NOMO-1 (cell line): ENCODE data around the gene HEG1.

ENCODE experiments used
- DNase-seq, 2 experiments: peaks; one replicate each; lab custom pipeline; 2025; ENCODE audit not compliant: unreplicated experiment in 2 of 2; lab: John Stamatoyannopoulos, UW

The HEG1 gene

DNA sequence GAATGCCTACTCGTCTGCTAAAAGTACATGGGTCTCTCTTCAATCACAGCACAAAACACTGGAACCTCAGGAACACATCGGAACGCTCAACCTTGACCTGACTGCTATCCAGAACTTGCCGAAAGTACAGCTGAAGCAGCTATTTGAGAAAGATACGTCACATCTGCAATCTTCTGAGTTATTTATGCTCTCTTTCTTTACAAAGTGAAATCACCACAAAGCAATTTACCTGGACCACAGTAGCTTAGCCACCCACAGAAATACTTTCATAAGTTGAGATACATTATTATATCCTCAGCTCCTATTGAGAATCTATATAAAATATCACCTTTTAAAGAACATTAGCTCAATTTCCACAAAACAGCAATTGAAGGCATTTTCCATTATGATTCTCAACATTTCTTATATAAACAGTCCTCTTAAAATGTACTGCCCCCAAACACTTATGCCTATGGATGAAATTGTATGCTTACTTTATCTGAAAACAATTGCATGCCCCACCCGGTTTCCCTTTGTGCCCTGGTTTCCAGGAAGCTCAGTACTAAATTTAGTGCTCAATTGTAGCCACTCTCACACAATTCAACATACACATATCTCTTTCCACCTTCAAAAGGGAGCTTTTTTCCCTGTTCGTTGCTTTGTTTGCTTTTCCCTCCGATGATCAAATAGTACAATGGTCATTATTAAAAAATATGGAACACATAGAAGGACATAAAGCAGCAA is 31.8 kb downstream of the HEG1 start:
- no peak for DNase-seq

DNA sequence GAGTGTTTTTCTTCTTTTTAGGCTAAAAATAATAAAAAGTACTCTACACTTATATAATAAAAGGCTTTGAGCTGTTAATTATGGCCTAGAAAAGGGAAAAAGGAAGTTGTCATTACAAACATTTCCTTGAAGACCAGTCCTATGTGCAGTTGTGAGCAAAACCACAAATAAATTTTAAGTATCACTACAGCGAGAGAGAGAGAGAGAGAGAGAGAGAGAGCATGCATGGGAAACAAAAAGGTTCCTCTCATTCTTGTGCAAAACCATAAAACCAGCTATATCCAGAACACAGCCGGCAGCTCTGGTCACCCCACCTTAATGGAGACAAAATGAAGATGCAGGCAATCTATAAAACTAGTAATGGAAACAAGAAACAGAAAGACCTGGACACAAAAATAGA is 33.6 kb downstream of the HEG1 start:
- peak; percentile 46 to 83 for DNase-seq

DNA sequence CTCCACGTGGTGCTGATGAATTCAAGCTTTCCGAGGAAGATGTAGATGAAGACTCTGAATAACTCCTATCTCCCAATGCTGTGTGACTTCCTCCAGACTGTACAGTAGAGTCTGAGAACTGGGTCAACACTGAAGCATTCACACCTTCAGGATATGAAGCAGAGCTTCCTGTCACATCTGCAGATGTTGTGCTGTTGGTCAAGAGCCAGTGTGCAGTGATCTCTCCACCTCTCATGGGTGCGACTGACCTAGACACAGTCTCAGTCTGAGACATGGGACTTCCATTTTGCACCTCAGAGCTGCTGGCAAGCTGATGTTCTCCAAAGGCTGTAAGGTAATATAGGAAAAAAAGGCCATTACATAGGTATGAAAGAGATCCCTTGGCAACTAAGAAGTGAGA is 36.5 kb downstream of the HEG1 start:
- no peak for DNase-seq

DNA sequence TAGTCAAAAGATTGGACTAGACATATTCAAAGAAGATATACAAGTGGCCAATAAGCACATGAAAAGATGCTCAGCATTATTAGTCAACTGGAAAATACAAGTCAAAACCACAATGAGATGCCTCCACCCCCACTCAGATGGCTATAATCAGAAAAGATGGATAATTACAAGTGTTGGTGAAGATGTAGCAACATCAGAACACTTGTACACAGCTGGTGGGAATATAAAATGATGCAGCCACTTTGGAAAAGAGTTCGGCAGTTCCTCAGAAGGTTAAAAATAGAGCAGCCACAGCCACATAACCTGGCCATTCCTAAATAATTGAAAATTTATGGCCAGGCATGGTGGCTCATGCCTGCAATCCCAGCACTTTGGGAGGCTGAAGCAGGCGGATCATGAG is 38.4 kb downstream of the HEG1 start:
- no peak for DNase-seq

DNA sequence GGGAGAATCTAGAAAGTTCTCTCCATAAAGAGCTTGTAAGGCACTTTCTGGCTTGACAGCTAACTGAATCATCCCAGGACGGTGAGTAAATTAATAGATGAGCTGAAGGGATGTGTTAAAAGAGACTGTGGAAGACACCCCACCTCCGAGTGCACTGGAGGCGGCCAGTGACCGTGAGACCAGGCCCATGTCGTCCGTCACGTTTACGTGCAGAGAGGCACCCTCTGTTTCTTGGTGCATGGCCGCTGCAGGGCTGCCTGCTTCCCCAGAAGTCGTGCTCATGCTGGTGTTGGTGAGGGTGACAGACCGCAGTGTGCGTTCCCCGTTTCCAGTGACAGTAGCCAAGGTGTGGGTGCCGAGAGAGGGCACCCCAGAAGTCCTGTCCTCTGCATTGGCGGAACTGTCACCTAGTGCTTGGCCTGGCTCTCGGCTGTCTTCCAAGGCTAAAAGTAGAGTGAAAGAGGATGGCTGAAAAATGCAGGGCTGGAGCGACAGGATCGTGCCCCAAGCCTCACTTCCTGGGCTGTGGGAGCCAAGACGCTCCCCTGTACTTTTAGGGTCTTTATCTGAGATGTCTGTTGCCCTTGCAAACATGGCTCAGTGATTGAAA is 41.1 kb downstream of the HEG1 start:
- DNase-seq = no peak

DNA sequence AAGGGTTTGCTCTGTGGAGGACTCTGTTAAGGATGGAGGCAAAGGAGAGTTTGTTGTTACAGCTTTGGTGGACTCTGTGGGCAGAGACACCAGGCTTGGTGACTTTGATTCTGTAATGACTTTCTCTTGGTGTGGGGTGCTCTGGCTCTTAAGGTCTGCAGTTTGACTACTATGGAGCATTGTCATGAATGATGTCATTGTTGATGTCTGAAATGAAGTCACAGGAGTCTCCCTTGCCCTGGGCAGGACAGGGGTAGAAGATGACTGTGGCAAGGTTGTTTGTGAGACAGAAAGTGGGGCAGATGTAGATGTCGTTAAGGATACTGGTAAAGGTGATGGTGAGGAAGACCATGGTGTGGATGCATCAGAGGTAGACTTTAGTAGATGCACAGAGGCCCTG is 42.7 kb downstream of the HEG1 start:
- no peak for DNase-seq

DNA sequence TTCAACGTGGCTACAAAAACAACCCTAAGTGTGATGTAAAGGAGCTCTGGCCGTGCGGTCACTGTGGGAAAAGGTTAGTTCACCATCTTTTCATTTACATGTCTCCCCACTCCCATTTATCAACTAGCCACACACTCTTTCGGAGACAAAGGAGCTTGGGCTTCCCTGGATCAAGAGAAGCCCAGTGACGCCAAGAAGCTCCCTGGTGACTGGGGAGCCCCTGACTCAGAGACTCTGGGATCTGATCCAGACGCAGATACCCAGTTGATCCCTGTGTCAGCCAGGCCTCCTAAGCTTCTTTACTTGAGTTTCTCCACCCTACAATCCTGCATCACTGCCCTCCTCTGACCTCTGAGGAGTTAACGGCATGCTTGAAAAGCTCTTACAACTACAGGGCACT is 43.9 kb downstream of the HEG1 start:
- DNase-seq = no peak

DNA sequence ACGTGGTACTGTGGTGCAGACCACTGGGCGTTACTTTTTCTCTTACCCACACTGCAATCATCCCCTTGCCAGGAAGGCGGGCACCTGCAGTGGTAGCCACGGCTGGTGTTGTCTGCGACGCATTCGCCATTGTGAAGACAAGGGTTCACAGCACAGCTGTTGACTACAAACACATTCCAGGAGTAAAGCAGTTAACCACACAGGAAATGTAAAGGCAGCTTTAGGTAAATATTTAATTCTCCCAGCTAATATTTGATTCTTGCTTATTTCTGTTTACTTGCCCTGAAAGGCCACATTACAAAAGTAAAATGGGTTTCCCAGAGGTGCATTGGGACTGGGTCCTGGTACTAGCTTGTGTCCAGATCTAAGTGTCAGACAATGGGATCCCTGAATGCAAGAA is 45.4 kb downstream of the HEG1 start:
- no peak for DNase-seq

DNA sequence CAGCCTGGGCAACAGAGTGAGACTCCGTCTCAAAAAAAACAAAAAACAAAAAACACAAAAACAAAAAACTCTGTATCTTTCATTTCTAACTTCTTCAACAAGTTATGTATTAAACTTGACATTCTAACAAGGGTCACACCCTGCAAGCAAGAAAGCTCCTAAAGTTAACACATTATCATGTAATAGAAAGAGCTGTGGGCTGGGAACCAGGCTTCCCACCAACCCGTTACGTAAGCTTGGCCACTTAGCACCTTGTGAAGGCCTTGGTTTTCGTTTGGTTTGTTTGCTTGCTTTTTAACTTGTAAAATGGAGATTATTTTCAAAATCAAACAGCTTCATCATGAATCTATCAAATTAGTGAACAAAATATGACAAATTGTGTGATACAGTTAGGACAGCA is 47.0 kb downstream of the HEG1 start:
- no peak for DNase-seq

DNA sequence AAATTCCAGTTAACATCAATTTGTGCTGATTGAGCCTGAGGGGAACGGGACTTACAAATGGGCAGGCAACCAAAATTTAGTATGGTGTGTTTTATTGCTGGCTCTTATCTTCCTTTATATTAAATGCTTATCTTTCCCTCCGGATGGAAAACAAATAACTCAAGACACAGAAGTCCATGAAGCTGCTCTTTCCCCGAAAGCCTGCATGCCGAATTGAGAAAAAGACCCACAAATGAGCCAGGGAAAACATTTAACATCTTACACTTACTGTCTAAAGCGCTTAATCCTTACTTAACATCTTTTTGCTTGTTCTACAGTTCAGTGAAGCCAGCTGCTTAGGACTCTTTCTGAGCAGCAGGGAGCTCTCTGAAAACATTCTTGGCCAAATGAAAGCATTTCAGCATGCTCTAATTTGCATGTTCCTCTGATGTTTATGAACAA is 49.5 kb downstream of the HEG1 start:
- DNase-seq = no peak

DNA sequence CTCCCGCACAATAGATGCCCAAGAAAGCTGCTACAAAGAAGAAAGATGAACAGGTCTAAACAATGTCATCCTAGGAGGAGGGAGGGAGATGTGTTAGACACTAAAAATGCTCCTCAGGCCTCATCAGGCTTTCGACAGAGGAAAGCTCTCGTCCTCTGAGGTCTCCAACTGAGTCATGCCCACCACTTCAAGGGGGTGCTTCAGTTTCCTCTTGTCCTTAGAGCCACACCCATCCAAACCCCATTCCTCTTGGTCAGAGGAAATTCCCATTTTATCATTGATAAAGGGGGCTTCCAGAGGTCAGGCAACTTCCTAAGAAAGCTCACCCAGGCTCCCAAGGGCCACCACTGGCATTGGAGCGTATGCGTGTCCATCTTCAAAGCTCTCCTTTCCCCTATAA is 50.1 kb downstream of the HEG1 start:
- DNase-seq = no peak

DNA sequence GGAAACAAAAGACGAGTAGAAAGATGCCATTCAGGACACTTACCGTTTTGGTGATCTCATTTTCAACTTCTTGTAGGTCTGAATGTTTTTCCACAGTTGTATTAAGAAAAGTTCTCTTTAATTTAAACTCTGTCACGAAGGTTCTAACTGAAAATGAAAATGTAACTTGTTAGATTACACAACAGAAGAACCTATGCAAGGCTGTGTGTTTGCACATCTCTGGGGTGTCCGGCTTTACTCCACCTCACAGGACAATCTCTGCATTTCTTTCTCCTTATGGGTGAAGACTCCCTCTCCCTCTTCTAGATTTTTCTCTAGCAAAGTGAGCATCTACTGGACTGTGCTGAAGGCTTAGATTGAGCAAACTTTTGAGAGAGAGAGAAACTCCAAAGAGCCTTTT is 50.6 kb downstream of the HEG1 start:
- DNase-seq = no peak

DNA sequence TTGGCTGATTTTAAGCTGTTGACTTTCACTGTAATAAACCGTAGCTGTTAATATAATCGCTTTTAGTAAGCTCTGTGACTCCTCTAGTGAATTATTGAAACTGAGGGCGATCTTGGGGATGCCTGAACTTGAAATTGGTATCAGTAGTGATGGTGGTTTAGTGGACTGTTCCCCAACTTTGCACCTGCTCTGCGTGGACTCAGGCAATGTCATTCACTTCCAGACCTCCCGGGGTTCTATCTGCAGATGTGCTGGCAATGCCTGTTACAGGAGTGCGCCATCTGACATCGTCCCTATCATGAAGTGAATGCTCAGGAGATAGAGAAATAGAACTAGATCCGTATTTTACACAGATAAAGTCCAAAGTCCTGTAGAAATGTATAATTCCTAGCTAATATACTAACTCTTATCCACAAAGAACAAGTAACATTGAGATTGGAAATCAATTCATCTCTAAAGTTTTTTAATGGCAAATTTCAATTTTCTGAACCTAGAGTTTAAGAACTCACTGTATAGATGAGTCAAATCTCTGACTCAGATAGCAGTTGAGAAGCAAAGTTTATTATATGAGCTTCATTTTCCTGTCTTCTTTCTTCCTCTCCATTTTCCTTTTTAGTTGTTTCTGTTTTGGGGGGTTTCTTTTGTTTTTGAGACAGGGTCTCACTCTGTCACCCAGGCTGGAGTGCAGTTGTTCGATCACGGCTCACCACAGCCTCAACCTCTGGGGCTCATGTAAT is 51.8 kb downstream of the HEG1 start:
- DNase-seq = no peak

DNA sequence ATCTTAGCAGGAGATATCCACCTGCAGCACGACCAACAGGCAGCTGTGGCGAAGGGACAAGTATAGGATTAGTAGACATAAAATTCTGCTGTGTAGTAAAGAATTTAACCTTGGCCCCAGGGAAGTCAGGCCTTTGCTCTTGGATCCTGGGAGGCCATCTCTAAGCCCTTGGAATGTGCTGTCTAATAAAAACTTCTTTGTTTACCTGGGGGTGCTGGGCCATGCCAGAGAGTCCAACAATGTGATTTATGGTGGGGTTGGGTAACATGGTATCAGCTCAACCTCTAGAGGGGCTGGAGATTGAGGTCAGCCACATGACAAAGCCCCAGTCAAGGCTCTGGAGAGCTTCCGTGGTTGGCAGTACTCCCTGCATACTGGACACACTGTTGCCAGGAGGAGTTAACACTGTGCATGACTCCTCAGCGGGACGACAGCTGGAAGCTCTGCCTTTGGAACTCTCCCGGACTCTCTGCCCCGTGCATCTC is 52.4 kb downstream of the HEG1 start:
- no peak for DNase-seq

DNA sequence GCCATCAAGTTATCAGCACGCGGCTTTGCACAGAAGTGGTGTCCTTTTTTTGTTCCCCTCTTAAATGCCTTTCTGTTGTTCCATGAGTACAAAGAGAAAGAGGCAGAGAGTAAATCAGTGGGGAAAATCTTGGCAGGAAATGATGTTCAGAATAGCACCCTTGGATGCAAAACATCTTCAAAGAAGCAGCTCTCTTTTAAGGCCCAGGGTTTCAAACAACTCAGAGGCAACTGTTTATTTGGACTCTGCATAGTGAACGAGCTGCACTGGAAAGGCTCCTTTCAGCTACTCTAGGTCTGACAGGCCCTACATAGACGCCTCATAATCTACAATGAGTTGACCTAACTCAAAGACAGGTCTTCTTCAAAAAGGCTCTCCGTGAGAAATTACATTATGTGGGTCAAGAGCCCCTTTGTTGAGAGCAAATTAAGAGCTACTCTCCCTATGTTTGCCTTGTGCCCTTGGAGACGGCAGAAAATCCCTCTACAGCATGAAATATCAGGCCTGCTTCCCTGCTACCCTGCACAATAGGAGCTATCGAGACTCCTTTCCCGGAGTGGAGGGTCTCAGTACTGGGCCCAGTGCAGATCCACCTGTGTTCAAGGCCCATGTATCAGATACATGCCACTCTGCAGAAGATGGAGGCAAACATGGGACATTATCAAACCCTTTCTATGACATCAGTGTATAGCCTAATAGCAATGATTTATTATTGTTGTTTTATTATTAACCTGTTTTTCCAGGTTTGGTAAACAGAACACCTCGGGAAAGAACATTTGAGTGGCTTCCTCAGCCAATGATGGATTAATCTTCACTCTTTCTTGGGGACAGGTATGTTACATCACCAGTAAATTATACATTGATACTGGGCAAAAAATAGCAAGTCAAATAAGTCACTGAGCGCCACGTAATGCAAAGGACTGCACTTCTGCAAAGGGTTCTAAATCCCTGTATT is 53.1 kb downstream of the HEG1 start:
- no peak for DNase-seq

DNA sequence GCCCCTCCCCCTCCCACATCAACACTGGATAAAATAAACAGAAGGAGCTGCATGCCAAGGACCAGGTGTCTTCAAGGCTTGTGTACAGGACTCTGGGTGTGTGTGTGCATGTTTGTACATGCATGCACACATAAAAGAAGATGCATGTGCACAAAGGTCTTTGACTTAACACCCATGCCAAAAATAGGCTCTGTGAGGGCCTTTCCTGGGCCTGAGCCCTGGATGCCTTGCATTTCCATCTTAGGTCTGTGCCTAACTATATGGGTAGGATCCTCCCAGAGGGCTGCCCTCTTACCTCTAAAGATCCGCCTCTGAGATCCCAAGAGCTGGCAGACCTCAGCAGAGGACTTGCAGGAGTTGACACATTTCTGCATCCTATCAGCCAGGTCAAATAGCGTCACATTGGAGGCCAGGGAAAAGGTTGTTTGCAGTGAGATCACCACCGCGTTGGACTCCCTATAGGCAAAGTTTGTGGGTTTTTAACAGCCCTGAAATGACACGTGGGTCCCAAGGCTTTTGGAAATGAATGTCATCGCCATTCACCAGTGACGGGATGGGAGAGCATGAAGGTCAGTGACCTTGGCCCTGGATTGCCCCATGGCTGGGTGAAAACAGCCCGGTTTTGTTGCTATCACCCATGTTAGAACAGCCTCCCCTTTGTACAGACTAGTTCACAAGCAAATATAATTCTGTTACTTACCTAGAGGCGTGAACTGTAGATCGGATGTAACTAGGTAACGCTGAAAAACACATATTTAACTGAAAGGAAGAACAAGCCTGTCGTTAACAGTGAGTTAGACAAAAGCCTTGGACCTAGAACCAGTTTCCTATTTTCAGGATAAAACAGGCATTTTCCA is 54.0 kb downstream of the HEG1 start:
- DNase-seq = no peak

DNA sequence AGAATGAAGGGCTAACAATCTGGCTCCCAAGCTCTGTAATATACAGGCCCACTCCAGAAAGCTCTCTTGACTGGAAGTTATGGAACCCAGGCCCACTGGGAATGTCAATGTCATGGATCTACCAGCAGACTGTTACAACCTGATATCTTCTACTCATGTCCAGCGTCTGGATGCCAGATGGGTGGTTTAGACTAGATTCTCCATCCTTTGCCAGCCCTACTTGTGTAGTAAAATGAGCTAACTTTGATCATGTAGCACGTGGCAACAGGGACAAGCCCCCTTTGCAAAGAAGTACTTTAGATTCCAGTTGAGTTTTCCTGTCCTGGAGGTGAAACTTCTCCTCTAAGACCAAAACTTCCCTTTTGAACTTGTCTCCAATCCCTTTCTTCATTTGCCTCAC is 55.1 kb downstream of the HEG1 start:
- no peak for DNase-seq

DNA sequence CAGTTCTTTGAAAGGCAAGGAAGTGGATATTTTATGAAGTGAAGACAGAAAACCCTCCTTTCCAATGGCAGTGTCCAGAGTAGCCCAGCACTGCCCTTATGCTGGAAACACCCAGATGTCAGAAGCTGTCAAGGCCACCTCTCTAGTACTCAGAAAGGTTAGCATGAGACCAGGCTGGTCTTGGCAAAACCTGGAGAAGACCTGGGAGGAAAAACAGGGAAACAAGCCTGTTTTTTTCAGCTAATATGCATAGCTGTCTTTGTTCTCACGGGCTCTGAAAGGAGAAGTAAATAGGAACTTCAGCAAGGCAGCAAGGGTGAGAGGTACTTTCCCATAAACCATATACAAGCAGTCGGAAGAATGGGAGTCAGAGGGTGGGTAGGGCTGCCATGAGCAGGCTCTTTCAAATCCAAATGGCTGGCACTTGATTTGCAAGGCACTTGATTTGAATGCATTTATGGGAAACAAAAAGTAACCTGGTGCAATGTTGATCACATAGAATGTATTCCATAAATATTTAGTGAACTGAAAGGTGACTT is 55.8 kb downstream of the HEG1 start:
- DNase-seq = no peak

DNA sequence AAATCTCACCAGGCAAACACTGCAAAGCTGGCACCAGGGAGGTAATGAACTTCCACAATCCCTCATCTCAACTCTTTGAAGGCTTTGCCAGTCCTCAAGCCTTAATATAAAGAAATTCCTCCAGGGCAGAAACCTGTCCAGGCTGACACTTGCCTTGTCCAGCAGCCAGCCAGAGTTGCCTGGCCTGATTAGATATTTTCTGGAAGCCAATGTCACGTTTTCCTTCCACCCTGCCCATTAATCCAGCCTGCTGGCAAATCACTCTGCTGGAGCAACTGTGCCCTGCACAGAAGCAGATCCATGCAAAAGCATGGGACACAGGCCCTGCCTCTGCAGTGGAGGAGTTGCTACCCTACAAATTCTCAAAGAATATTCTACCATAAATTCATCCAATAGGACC is 56.5 kb downstream of the HEG1 start:
- DNase-seq = no peak

DNA sequence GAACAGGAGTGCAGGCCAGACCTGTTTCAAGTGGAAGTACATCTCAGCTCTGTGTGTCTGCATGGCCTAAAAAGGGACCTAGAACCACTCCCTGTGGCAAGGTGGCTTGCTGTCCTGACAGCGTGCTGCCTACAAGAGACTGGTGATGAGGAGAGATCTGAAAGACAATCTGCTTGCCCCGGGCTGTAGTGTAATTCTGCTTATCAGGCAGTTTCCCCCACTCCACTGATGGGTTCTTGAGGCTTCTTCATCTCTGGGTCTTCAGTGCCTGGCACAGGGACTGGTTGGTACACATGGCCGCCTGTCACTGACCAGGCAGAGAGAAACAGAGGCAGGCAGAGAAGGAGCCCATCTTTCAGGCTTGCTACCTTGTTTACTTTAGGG is 57.6 kb downstream of the HEG1 start:
- DNase-seq = no peak
